ENCODE measurements around the gene ABCB11. TPM values are rescaled to one million over a fixed set of nuclear protein-coding genes. Genes with fewer than 3 reads are reported as not detected.

ABCB11 gene
- total and polyA plus RNA-seq, 7 donors: under 0.01 to 0.93 (median 0.55) TPM; not detected in 2

- no peak overlapping the region for H3K27ac ChIP-seq
- no peaks in the 10 kb centered on the region for H3K36me3 ChIP-seq
- H3K4me1 ChIP-seq: no peaks in the 10 kb centered on the region
- no peak overlapping the region for H3K4me3 ChIP-seq
- 74 to 77% methylated on average over 6 of the region's 6 CpGs for WGBS, 2 donors
- intact Hi-C loops (cut with DNase I): loop anchor here (10.0 kb wide), 1 partner anchor 489 kb away; no protein-coding TSS in a partner anchor
- DNase-seq: no peak
- no peaks in the 10 kb centered on the region for H3K9me3 ChIP-seq
- TF ChIP-seq POLR2AphosphoS5 (IDR thresholded peaks at IDR 0.05): no peak
- TF ChIP-seq, protein P1, sequence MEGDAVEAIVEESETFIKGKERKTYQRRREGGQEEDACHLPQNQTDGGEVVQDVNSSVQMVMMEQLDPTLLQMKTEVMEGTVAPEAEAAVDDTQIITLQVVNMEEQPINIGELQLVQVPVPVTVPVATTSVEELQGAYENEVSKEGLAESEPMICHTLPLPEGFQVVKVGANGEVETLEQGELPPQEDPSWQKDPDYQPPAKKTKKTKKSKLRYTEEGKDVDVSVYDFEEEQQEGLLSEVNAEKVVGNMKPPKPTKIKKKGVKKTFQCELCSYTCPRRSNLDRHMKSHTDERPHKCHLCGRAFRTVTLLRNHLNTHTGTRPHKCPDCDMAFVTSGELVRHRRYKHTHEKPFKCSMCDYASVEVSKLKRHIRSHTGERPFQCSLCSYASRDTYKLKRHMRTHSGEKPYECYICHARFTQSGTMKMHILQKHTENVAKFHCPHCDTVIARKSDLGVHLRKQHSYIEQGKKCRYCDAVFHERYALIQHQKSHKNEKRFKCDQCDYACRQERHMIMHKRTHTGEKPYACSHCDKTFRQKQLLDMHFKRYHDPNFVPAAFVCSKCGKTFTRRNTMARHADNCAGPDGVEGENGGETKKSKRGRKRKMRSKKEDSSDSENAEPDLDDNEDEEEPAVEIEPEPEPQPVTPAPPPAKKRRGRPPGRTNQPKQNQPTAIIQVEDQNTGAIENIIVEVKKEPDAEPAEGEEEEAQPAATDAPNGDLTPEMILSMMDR (IDR thresholded peaks at IDR 0.05): no peak
- no peak for TF ChIP-seq EP300 (IDR thresholded peaks at IDR 0.05)
- TF ChIP-seq POLR2A (IDR thresholded peaks at IDR 0.05): no peak
- H3K27me3 ChIP-seq: no peaks in the 10 kb centered on the region
Observed at GRCh38 chr2:168976034-168976654, 55.0 kb downstream of the ABCB11 start.

- H3K4me3 ChIP-seq: no peak overlapping the region
- 68 to 84% methylated on average over 2 of the region's 2 CpGs for WGBS, 2 donors
- no peak for TF ChIP-seq POLR2A (IDR thresholded peaks at IDR 0.05)
- TF ChIP-seq POLR2AphosphoS5 (IDR thresholded peaks at IDR 0.05): no peak
- TF ChIP-seq, protein P1 (IDR thresholded peaks at IDR 0.05): no peak
- no peak for TF ChIP-seq EP300 (IDR thresholded peaks at IDR 0.05)
- no peak overlapping the region for H3K27ac ChIP-seq
- no peaks in the 10 kb centered on the region for H3K9me3 ChIP-seq
- H3K4me1 ChIP-seq: no peaks in the 10 kb centered on the region
- DNase-seq: no peak
- intact Hi-C loops (cut with DNase I): loop anchor here (10.0 kb wide), 1 partner anchor 490 kb away; no protein-coding TSS in a partner anchor
- no peaks in the 10 kb centered on the region for H3K36me3 ChIP-seq
- H3K27me3 ChIP-seq: no peaks in the 10 kb centered on the region
Observed at GRCh38 chr2:168974428-168974827, 56.7 kb downstream of the ABCB11 start.

- Histone ChIP-seq H3K36me3 (no peaks in the 10 kb centered on the region), H3K27me3 (no peaks in the 10 kb centered on the region), H3K9me3 (no peaks in the 10 kb centered on the region), H3K4me3 (no peak overlapping the region), H3K4me1 (no peaks in the 10 kb centered on the region), H3K27ac (peak overlapping the region in 1 of 4 donors; percentile 3)
- TF ChIP-seq EP300 (IDR thresholded peaks at IDR 0.05): no peak
- TF ChIP-seq POLR2A (IDR thresholded peaks at IDR 0.05): no peak
- peak in 1 of 4 donors; percentile 18 for TF ChIP-seq POLR2AphosphoS5 (IDR thresholded peaks at IDR 0.05)
- TF ChIP-seq, protein P1 (IDR thresholded peaks at IDR 0.05): no peak
- DNase-seq: no peak
- WGBS, 2 donors: 62 to 70% methylated on average over 3 of the region's 3 CpGs
- intact Hi-C loops (cut with DNase I): loop anchor here (10.0 kb wide), 1 partner anchor 494 kb away; no protein-coding TSS in a partner anchor
Observed at GRCh38 chr2:168971261-168971660, 59.9 kb downstream of the ABCB11 start.

GRCh38 chr2:168970711-168971233 is 60.4 kb downstream of the ABCB11 start:
- intact Hi-C loops (cut with DNase I): loop anchor here (10.0 kb wide), 1 partner anchor 494 kb away; no protein-coding TSS in a partner anchor

More at GRCh38 chr2:168970711-168971233, 60.4 kb downstream of the ABCB11 start:
- no peak for DNase-seq
- Histone ChIP-seq H3K27ac (peak overlapping the region in 1 of 4 donors; percentile 3), H3K36me3 (no peaks in the 10 kb centered on the region), H3K9me3 (no peaks in the 10 kb centered on the region), H3K27me3 (no peaks in the 10 kb centered on the region), H3K4me3 (no peak overlapping the region), H3K4me1 (no peaks in the 10 kb centered on the region)
- TF ChIP-seq POLR2A (IDR thresholded peaks at IDR 0.05): no peak
- TF ChIP-seq, protein P1 (IDR thresholded peaks at IDR 0.05): no peak
- TF ChIP-seq POLR2AphosphoS5 (IDR thresholded peaks at IDR 0.05): no peak
- TF ChIP-seq EP300 (IDR thresholded peaks at IDR 0.05): no peak

All from sigmoid colon (tissue), 7 donors.